Activated CD8-positive, alpha-beta memory T cell treated with anti-CD3 and anti-CD28 coated beads for 48 hours (primary cell): ENCODE data around the gene ITPKB.
"Not testable (repeated sequence)": the region's sequence is repeated elsewhere in the genome, so short reads cannot be mapped to it uniquely, and the experiment has no call there.

Source experiments
- DNase-seq, 3 experiments: peaks; one replicate each; pipeline ENCODE4 v3.0.0-alpha.2; 2020; ENCODE audit warnings: low read depth in 2 of 3, low spot score in 2 of 3

ITPKB gene

DNA sequence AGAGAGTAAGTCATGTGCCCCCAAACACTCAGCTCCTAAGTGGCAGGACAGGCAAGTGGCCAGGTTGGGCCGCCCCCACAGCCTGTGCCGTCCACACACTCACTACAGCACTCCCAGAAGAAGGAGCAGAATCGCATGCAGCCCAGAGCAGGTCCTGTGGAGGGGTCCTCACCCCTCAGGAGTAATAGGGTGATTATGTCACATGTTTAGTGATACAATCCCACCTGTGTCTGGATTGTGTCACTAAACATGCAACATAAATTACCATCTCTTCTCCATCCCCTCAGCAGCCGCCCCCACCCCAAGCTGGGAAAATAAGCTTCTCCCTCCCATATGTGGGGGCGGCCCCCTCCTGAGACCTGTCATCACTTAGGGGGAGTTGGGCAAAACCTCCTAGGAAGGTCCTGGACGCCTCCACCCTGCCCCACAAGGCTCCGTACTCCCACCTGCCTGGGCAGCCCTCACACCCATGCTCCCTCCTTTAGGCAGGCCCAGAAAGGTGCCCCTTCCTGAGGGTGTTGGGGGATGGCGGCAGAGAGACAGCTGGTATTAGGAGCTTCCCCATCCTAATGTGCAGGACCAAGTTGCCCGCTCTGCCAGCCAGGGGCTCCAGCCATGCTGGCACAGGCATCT lies 133.6 kb downstream of the ITPKB start:
- no peak for DNase-seq

DNA sequence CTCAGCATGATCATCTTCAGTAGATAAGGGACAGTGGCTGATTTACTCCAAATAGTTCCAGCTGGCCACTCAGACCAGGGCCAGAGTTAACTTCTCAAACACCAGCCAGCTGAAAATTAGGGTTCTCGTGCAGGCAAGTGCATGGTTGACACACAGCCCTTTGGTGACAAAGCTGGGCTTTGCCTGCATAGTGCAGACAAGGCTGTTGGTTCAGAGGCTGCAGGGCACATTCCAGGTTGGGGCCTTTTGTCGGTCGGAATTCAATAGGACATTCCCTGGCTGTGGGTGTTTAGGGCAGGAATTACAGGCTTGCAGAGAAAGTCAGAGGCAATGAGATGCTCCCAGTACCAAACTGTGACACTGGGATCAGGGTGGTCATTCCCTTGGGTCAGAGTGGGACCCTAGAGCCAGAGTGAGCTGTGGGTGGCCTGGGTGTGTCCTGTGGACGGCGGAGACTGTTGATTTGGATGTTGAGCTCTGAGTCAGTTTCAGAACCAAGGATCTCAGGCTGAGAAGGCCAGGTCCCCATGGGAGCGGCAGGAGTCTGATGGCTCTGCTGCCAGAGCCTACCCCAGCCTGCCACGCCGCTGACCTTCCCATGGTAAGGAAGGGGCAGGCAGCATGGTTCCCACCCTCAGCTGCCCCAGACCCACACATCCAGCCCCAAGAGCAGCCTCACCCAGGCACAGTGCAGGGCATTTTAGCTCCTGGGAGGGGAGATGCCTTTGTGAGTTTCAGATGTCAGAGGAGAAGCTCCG lies 134.3 kb downstream of the ITPKB start:
- DNase-seq, result no peak

DNA sequence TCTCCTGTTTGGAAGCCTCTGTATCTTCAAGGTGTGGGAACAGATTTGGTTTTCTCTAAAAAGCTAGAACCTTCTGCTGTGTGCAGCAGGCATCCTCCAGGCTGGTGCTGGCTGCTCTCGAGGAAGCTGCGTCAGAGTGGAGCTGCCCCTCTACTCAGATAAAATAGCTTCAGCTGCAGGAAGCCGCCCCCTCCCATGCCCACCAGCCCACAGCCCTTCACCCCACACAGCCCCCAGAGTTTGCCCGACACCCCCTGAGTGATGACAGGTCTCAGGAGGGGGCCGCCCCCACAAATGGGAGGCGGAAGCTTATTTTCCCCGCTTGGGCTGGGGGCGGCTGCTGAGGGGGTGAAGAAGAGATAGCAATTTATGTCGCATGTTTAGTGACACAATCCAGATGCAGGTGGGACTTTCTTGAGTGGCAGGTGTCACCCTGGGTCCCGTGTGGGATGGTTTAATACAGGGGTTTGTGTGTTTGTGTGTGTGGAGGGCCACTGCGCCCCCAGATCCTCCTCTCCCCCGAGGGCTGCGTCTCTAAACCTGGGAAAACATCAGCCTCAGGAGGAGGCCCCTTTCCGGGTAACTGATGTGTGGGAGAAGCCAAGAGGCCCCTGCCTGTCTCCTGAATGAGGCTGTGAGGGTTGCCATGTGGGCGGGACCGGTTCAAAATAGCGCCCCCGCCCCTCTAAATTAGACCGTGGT lies 135.1 kb downstream of the ITPKB start:
- DNase-seq, result no peak

DNA sequence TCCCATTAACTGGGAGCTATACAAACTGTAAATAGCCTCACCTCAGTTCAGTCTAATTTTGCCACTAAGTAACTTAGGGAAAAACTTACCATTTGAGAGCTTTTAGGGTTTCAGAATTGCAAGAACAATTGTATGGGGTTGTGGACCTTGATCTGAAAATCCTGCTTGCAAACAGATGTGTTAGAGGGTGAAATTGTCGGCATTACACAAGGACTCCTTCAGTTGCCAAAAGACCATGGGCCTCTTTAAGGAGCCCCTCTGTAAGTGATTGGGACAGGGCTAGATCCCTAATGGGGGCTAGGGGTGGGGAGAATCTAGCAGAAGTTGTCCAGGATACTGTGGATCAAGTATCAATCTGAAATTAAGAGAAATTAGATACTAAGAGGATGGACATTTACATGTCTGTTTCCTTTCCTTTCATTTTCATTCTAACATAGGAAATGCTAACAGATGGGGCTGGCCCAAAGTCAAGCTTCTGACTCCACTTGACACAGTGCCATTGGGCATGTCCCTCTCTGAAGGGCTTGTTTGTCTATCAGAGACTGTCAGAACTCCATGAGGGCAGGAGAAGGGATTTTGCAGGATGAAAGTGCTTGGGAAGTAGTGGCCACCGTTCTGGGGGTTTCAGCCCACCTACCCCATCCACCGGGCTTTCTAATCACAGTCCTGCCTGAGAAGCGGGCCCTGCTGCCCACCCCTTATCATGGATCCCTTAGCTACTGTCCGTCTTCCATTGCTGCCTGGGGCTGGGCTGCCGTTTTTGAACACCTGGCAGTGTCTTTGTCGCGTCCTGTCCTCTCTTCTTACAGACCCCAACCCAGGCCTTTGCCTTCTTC lies 135.8 kb downstream of the ITPKB start:
- DNase-seq, result no peak

DNA sequence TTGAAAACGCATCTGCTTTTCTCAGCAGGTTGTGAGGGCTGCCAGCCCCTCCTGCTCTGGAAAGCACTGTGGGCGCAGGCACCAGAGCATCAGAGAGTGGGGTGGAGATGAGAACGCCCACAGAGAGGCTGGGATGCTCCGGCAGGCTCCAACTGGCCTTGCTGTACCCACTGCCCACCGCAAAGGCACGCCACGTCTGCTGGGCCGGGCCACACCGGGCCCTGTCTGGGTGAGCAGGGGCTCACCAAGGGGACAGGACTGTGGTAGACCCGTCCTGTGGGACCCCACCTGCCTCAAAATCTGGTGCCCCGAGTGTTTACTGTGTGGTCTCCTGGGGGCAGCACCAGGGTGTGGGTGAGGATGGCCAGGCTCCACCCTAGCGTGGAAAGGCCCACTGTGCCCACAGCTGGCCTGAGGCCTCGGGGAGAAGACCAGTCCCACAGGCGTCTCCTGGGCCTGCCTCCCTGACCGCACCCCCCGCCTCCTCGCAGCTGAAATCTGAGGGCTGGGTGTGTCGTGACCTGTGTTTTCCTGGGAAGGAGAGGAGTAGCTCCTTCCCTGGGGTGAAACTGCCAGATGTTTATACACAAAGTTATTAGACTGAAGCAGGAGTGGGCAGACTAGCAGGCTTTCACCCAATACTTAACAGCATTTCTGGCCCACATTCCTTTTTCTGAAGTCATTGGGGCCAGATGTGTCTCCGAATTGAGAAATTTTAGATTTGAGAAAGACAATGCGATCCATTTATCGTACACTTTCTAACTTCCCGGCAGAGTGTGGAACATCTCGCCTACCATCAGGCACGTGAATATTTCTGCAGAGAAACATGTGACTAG lies 136.7 kb downstream of the ITPKB start:
- no peak for DNase-seq

DNA sequence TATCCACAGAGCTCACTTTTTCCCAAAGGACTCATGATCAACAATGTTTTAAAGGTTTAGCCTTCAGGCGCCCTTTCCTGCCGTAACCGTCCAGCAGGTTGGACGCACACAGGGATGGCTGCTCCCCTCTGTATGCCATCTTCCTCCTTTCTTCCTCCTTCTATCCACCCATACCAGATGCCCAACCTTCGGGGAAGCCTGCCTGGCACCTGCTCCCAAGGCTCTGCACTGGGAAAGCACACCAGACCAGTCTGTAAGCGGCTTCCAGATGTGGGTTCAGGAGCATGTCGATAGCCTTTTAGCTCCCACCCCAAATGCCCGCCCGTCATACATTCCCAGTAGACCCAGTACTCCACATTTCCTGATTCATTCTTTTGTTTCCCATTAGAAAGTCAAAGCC lies 137.6 kb downstream of the ITPKB start:
- DNase-seq, result no peak

DNA sequence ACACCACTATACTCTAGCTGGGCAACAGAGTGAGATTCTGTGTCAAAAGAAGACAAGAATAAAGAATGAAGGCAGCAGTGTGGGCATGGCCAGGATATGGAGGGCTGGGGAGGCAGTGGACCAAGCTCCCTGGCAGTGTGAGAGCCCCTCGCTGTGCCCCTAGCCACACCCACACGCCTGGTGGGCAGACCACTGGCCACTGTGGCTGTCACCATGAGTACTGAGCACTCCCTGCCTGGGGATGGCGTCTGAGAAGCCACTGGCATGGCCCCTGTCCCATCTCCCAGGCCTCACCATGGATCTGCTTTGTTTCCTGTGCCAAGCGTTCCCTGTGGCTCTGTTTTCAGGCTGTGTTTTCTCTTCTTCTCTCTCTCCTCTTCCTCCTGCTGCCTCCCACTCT lies 138.8 kb downstream of the ITPKB start:
- DNase-seq, result no peak

DNA sequence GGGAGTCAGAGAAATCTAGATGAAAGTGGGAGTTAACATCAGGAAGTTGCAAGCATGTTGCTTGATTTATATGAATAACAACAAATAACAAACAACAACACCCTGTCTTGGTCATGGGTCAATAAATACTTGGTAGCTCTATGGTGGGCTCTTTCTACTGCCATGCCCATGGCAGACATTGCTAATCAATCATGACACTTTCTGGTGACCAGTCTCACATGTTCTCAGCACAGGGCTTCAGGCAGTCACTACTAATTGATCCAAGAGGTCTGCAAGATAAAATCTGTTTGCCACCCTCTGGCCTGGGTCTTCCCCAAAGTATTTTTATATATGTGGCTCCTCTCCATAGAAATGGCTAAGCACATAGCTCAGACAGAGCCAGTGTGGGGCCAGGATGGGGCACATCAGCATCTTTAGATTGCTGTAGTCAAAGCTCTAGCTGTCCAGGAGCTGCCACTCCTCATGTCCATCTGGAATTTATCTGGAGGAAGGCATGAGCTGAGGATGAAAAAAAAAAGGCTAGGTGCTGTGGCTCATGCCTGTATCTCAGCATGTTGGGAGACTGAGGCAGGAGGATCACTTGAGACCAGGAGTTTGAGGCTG lies 139.3 kb downstream of the ITPKB start:
- no peak for DNase-seq

DNA sequence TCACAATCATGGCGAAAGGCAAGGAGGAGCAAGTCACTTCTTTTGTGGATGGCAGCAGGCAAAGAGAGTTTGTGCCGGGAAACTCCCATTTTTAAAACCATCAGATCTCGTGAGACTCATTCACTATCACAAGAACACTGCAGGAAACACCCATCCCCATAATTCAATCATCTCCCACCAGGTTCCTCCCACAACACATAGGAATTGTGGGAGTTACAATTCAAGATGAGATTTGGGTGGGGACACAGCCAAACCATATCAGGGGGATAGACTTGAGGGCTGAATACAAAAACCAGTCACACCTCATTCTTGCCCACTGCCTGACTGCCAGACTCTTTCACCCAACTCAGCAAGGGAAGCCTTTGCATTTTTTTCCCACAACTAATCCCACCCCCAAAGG lies 140.1 kb downstream of the ITPKB start:
- not testable (repeated sequence) for DNase-seq

DNA sequence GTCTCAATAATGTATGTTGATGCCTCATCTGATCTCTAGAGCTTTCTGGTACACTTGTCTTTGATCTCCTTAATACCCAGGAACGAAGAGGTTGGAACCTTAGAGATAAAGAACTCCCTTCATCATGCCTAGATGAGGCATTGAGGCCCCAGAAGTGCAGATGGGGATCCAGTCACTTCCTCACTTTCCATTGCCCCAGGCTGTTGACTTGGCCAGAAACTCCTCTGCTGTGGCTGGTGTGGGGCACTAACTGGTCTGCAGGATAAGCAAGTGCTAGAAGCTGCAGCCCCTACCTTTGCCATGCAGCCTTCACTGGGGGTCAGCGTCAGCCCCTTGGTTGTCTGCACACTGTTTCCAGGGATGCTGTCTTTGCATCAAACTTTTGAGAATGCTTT lies 140.6 kb downstream of the ITPKB start:
- no peak for DNase-seq

DNA sequence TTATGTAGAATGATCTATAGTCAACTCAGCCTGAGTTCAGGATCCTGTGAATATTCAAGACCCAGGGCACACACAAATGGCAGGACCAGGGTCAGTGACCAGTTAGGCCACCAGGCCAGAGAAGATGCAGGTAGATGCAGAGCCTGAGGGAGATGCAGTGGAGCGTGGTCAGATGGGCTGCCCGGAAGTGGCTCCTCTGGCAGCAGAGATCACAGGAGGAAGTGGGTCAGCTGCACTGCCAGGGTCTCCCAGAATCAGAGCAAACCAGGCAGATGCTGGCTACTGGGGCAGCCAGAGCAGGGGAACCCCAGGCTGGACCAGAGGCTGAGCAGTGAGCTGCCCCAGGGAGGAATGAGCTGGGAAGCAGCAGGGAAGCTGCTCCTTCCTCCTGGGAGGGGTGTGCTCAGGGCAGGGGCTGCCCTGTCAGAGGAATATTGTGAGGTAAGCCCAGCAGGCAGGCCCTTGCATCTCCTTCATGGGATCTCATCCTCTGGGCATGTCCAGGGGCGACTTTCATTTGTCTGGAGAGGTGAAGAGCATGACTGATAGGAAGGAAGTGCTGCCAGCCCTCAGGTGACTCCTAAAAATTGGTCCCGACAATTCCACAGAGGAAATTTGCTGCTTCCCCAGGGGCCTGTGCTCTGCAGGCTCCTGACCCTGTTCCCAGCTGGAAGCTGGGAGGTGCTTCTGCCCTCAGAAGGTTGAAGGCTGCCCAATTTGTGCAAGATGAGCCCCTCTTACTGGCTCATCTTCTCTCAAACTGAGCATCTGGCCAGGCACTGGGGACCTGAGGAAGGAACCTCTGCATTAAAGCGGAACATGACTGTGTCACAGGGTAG lies 141.2 kb downstream of the ITPKB start:
- DNase-seq, result no peak

DNA sequence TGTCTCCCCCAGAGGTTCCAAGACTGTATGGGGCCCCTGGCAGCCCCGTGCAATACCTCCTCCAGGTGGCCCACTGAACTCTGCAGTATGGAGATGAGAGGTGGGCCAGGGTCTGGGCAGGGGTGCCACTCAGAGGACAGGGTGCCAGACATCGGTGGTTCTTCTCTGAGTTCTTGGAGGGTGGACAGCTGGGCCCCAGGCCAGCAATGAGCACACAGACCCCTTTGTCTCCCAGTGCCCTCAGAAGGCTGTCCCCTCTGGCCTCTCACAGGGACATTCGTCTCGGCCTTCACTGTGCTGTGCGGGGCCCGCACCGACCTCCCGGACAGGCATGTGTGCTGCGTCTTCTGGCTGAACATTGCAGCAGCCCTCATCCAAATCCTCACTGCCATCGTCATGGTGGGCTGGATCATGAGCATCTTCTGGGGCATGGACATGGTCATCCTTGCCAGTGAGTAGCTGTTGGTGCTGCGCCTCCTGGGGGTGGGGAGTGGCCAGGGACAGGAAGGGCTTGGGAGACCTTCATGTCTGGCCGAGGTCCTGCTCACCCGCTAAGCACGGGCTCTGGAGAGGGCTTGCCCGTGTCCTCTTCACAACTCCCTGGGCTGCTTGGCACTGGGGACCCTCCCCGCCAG lies 142.4 kb downstream of the ITPKB start:
- no peak for DNase-seq

DNA sequence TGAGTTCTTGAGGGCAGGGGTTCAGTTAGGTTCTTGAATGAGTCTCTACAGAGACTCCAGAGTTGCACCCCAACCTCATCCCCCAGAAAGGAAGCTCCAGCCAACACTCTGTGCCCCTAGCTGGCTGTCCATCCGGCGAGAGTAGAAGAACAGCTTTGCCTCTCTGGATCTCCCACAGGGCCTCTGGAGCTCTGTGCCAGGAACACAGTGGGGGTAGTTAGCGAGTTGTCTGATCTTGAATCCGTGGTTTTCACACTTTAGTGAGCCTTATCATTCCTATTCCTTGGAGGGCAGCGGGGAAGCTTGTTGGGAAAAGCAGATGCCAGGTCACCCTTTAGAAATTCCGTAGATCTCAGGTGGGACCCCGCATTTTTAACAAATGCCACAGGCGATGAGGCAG lies 145.5 kb downstream of the ITPKB start:
- DNase-seq, result no peak

DNA sequence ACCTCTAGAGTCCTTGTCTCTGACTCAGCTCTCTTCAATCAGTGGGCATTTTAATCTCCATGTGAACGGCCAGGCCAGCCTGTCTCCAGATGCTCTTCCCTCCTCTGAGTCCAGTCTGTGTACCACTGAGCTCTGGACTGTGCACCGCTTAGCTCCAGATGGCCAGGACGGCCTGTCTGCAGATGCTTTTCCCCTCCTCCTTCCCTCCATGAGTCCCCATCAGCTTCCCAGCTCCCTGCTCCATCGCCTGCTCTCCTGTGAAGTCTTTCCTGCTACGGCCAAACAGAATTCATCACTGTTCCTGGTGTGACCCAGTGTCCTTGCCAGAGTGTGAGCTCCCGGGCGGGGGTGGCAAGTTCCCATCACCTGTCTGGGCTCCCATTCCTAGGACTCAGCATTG lies 148.5 kb downstream of the ITPKB start:
- DNase-seq, result no peak

DNA sequence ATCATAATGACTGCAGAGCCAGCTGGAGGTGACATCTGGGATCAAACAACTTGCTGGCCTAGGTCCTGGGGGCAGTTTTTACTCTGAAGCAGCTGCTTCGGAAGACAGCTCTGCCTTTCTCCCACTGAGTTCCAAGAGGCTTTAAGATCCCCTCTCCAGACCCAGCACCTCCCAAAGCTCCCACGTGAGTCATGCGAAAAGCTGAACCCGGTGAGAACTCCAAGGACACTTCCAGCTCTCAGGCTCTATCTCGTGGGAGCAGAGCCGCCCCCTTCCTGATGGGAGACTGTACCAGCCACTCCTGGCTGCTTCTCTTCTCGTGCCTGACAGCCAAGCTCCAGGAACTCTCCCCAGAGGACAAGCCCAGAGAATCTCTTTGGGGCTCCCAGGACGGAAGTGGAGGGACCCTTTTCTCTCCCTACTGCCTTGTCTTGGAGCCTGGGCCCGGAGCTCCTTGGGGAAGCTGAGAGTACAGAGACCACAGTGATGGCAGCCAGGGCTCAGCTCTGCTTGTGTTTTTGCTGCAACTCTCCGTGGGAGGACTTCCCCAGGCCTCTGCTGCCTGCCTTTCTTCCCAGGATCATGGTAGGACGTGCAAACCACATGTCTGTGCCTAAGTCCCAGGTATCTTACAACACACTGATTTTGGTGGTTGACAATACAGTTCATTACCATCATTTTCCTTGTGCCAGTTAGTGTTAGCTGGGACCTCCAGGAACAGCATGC lies 149.9 kb downstream of the ITPKB start:
- DNase-seq, result no peak

DNA sequence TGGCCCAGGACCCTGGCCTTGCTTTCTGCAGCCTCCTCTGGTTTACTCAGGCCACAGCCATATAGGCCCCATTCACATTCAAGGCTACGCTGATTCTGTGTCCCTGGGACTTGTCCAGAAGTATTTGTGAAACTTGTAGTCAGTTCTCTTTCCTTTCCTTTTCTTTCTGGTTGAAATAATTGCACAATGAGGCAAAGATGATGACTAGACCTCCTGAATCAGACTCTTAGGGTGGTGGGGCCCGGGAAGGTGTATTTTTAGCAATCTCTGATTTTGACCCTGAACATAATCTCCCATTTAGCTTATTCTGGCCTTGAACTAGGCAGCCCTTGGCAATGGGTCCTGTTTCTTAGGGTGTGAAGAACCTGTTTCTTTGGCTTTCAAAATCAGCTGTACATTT lies 150.6 kb downstream of the ITPKB start:
- DNase-seq, result no peak

DNA sequence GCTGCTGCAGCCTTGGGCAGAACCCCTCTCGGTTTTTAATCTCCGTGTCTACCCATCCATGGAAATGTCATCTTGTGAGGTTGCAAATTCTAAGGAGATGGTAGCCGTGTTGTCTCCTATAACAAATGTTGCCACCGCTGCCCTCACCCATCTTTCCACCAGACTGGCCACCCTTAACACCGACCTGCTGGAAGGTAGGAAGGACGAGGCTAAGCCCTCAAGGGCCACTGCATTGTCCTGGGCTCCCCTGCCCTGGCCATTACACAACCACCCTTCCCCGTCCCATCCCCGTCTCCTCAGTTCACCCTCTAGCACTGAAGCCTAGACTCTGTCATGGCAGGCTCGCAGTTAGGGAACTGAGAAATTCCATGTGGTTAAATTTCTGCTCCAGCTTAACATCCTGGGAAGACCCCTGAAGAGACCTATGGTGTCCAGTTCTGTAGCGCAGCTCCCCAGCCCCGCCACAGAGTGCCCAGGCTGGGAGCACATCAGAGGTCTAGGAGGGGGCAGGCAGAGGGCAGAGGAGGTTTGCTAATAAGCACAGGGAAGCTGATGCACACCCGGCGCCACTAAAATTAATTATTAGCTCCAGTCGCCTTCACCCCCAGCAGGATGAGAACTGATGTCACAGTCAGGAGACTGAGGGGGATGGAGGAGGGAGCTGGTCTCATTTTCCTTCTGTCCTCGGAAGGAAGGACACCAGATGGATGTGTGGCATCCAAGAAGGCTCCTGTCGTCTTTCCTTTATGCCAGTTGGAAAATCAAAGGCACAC lies 152.2 kb downstream of the ITPKB start:
- no peak for DNase-seq
